ENCODE data around the gene ATG9B.
"Not testable (repeated sequence)": the region's sequence is repeated elsewhere in the genome, so short reads cannot be mapped to it uniquely, and the experiment has no call there.

Gene ATG9B

DNA sequence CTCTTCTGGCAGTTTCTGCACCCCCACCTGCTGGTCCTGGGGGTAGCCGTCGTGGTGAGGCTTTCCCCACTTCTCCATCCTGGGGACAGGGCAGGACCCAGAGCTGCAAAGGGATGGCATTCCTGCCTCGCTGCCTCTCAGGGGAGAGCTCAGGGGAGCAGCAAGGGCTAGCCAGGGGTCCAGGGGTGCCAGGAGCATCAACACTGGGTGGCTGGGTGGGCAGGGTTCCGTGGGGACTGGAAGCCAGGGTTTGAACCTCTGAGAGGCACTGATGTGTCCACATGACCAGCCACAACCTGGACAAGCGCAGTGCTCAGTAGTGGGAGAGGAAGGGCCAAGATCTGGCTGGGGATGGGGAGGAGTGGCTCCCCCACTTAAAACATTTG is 9.6 kb upstream of the ATG9B start:
- ATAC-seq: no peak
- H3K27ac Mint-ChIP-seq: no peak overlapping the region

DNA sequence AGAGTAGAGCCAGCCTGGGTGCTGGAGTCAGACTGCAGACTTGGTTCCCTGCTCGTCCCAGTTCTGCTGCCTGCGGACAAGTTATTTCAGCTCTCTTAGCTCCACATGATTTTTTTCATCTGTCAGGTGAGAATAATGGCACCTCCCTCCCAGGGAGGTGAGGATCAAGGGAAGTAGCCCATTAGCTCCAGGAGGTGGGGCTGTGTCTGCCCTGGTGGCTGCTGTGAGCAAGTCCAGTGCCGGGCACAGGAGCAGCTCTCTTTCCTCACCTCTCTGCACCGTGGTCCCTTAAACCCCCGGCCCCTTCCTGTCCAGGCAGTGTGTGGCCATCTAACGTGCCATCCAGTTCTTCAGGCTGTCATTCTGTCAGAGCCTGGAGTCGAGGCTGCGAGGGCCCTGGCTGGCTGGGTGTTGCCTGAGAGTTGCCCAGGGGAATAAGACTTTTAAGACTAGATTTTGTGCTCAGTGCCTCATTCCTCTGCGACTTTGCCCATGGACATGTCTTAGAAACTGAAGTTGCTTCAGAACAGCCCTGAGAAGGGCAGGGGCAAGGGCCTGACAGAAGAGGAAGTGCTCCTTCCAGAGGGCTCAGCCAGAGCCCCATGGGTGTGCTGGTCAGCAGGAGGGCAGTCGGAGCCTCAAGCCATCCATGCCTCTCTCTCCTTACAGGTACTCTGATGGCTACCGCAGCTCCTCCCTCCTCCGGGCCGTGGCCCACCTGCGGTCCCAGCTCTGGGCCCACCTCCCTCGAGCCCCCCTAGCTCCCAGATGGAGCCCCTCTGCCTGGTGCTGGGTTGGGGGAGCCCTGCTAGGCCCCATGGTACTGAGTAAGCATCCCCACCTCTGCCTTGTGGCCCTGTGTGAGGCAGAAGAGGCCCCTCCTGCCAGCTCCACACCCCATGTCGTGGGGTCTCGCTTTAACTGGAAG is 8.9 kb upstream of the ATG9B start:
- Mint-ChIP-seq H3K4me1 (peaks cover 8% of the 10 kb centered on the region), H3K36me3 (peaks cover 40% of the 10 kb centered on the region), H3K4me3 (no peak overlapping the region), H3K9me3 (no peaks in the 10 kb centered on the region), H3K27ac (peak overlapping the region; percentile 74)
- DNase-seq (ENCODE audit: low spot score in 2 of 2): no peak
- ATAC-seq: no peak

More for the DNA sequence above, 9.6 kb upstream of the ATG9B start:
- Mint-ChIP-seq H3K36me3 (peaks cover 33% of the 10 kb centered on the region), H3K4me3 (no peak overlapping the region), H3K4me1 (peaks cover 8% of the 10 kb centered on the region), H3K9me3 (no peaks in the 10 kb centered on the region)
- DNase-seq (ENCODE audit: low spot score in 2 of 2): no peak

DNA sequence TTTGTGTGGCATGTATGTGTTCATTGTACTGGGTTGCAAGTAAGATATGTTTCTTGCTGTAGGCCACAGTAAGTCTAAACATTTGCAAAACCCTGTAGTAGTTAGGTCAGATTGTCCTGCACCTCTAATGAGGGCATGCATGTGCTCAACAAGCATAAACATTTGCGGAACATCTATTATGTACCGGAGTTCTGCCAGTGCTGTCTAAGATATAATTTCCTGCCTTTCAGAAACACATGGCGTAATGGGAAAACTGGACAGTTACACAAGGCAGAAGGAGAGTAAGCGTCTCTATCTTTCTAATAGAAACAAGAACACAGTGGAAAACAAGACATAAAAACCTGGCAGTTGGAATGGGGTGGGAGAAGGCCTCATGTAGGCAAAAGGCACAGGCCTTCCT is 6.7 kb upstream of the ATG9B start:
- peaks cover 17% of the 10 kb centered on the region for H3K4me1 Mint-ChIP-seq
- H3K4me3 Mint-ChIP-seq: no peak overlapping the region

DNA sequence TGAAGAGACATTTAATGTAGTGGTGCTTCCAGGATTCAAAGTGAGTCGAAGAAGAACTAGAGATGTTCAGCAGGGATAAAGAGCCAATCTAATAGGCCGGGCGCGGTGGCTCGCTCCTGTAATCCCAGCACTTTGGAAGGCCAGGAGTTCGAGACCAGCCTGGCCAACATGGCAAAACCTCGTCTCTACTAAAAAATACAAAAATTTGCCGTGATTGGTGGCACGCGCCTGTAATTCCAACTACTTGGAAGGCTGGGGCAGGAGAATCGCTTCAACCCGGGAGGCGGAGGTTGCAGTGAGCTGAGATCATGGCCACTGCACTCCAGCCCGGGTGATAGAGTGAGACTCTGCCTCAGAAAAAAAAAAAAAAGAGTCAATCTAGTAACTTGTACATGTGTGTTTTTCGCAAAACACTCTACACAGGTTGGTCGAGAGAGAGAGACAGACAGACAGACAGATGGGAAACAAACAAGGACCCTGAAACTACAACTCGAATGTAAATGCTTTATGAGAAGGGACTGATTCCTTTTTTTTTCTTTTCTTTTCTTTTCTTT is 4.7 kb upstream of the ATG9B start:
- ATAC-seq: no peak
- no peak for DNase-seq (ENCODE audit: low spot score in 2 of 2)
- Mint-ChIP-seq H3K9me3 (no peaks in the 10 kb centered on the region), H3K4me3 (peak overlapping the region; percentile 97), H3K27ac (peak overlapping the region; percentile 96), H3K36me3 (peaks cover 28% of the 10 kb centered on the region), H3K4me1 (peaks cover 22% of the 10 kb centered on the region)

More for the DNA sequence above, 6.7 kb upstream of the ATG9B start:
- DNase-seq (ENCODE audit: low spot score in 2 of 2) (no peak), ATAC-seq (no peak)
- Mint-ChIP-seq H3K27ac (no peak overlapping the region), H3K36me3 (peaks cover 28% of the 10 kb centered on the region), H3K9me3 (no peaks in the 10 kb centered on the region)

DNA sequence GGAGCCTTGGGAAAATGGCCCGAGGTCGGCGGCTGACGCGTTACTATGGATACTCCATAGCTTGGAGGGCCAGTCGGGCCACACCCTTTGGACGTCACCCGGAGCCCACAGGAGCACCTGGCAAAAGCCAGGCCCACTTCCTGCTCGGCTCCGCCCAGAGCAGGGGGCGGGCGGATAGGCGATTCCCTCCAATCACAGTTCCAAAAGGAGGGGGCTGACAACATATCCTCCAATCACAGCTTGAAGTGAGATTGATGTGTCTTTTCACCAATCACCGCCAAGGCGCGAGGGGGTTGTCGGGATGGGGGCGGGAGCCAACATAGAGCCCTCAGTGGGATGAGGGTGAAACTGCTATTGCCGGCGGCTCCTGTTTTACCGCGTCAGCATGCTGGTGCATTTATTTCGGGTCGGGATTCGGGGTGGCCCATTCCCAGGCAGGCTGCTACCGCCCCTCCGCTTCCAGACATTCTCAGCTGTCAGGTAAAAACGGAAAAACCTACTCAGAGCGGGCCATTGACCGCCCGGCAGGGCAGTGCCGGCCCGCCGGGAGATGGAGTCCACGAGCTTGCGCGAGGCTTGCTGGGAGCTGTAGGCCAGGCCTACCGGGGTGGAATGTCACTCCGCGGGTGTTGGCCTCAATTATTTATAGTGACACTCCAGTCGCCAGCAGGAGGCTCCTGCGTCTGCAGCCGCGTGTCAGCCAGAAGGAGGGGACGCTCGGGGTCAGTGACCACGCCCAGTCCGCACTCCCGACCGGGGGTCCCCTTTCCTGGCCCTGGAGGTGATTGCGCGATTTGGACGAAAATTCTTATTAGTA is 4.0 kb upstream of the ATG9B start, which contains the start of gene ABCB8:
Gene ABCB8, plus strand, starts transcription at position 320 of the 817 bp plus-strand sequence. Its CDS starts 66 bp downstream, at position 386.
- Mint-ChIP-seq H3K4me1 (peaks cover 22% of the 10 kb centered on the region), H3K9me3 (no peaks in the 10 kb centered on the region), H3K4me3 (peak within 1 kb of the TSS; percentile 97), H3K36me3 (peaks cover 28% of the 10 kb centered on the region), H3K27ac (peak within 1 kb of the TSS; percentile 96)
- ATAC-seq (peak; percentile 97), DNase-seq (ENCODE audit: low spot score in 2 of 2) (peak; percentile 94 to 99)

DNA sequence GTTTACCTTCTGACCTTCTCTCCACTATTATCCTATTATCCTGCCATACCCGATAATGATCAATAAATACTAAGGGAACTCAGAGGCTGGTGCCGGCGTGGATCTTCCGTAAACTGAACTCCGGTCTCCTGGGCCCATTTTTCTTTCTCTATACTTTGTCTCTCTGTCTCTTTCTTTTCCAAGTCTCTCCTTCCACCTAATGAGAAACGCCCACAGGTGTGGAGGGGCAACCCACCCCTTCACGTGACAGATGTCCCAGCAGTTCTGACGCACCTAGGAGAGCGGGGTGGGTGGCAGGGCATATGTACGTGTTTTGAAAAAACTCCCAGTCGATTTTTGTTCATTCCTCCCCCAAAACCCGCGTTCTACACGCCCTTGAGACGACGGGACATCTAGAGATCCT is 3.4 kb upstream of the ATG9B start:
- peak overlapping the region; percentile 96 for H3K27ac Mint-ChIP-seq
- H3K4me1 Mint-ChIP-seq: peaks cover 22% of the 10 kb centered on the region
- H3K9me3 Mint-ChIP-seq; DNase-seq (ENCODE audit: low spot score in 2 of 2); ATAC-seq: not testable (repeated sequence)
- H3K36me3 Mint-ChIP-seq: peaks cover 28% of the 10 kb centered on the region
- H3K4me3 Mint-ChIP-seq: peak overlapping the region; percentile 97

DNA sequence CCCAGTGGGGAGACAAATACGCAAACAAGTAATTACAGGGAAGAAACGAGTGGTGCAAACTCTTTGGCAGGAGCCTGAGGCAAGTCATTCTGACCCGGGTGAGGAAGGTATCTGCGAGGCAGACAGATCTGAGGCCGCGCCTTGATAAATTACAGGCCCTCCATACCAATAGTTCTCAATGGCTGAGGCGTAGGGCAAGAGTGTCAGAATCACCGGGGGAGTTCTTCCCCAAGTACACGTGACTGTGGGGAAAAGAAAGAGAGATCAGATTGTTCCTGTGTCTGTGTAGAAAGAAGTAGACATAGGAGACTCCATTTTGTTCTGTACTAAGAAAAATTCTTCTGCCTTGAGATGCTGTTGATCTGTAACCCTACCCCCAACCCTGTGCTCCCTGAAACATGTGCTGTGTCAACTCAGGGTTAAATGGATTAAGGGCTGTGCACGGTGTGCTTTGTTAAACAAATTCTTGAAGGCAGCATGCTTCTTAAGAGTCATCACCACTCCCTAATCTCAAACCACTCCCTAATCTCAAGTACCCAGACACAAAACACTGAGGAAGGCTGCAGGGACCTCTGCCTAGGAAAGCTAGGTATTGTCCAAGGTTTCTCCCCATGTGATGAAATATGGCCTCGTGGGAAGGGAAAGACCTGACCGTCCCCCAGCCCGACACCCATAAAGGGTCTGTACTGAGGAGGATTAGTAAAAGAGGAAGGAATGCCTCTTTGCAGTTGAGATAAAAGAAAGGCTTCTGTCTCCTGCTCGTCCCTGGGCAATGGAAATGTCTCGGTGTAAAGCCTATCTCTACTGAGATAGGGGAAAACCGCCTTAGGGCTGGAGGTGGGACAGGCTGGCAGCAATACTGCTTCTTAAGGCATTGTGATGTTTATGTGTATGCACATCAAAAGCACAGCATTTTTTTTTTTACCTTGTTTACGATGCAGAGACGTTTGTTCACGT is 2.8 kb upstream of the ATG9B start:
- H3K27ac Mint-ChIP-seq: peak overlapping the region; percentile 96
- H3K4me3 Mint-ChIP-seq: peak overlapping the region; percentile 97
- H3K36me3 Mint-ChIP-seq: peaks cover 25% of the 10 kb centered on the region
- H3K4me1 Mint-ChIP-seq: peaks cover 22% of the 10 kb centered on the region
- ATAC-seq; H3K9me3 Mint-ChIP-seq; DNase-seq (ENCODE audit: low spot score in 2 of 2): not testable (repeated sequence)

DNA sequence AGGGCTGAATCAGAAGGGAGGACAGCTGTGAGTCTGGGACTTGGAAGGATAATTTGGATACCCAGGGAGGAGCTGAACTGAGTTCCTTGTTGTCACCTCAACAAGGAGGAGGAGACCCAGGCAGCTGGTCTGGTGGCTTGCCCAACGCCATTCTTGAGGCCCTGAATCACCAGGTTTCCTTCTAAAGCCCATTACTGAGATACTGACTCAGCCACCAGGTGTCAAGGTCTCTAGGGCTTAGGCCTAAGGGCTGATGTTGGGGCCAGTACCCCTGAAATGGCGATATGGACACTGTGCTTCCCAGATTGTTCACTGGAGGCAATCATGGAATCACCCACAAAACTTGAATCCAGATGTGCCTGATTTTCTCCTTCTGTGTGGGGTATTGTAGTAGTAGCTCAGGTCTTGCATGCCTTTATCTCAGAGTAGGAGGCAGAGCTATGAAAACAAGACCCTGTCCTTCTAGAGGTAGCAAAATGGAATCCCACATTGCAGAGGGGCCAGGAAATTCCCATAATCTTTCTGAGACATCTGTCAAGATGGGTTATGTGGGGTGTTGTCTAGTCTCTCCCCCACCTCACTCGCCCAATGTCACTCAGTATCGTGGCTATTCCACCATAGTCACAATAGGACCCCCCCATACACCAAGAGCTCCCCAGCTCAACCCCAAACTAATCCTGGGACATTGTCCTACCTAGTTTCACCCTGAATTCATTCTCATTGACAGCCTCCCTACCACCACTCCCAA is 1.8 kb upstream of the ATG9B start:
- Mint-ChIP-seq H3K4me3 (no peak overlapping the region), H3K36me3 (peaks cover 18% of the 10 kb centered on the region), H3K27ac (no peak overlapping the region), H3K9me3 (no peaks in the 10 kb centered on the region), H3K4me1 (peaks cover 22% of the 10 kb centered on the region)
- ATAC-seq (no peak), DNase-seq (ENCODE audit: low spot score in 2 of 2) (no peak)

DNA sequence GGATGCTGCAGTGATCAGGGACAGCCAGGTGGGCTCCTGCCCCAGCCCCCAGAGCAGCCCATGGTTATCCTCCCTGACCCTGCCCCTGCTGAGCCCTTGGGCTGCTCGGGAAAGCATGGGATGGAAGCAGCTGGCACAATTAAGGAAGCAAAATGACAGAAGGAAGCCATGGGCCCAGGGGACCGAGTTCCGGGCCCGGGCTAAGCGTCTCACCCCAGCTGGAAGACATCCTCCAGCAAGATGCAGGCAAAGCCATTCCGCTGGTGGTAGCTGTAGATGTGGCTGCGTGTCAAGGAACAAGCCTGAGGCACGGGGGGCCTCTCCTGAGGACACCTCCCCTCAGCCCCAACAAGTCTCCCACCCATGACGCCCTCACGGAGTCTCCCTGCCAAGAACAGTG is 1.1 kb downstream of the ATG9B start:
- no peak for DNase-seq (ENCODE audit: low spot score in 2 of 2)
- no peak for ATAC-seq
- peaks cover 30% of the 10 kb centered on the region for H3K4me1 Mint-ChIP-seq
- H3K9me3 Mint-ChIP-seq: no peaks in the 10 kb centered on the region
- peak overlapping the region; percentile 23 for H3K27ac Mint-ChIP-seq
- H3K36me3 Mint-ChIP-seq: peaks cover 14% of the 10 kb centered on the region
- no peak overlapping the region for H3K4me3 Mint-ChIP-seq

DNA sequence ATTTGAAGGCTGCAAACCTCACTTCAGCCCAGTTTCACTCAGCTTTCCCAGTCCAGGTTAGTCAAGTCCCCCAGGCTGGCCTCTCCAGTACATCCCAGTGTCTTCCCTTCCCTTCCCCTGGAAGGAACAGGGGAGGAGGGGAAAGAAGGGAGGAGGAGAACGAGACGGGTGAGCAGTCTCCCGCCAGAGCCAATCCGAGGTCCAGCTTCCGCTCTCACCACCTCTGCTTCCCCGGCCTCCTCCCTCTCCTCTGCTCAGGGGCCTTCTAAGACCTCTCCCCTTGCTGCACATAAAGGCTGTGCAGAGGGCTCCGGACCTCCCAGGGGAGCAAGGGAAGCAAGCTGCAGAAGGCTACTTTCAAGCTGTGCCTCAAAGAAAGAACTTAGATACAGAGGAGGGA is 4.1 kb downstream of the ATG9B start:
- Mint-ChIP-seq H3K4me3 (peak overlapping the region; percentile 85), H3K36me3 (peaks cover 28% of the 10 kb centered on the region), H3K9me3 (no peaks in the 10 kb centered on the region), H3K27ac (no peak overlapping the region), H3K4me1 (peaks cover 46% of the 10 kb centered on the region)
- DNase-seq (ENCODE audit: low spot score in 2 of 2) (no peak), ATAC-seq (no peak)

DNA sequence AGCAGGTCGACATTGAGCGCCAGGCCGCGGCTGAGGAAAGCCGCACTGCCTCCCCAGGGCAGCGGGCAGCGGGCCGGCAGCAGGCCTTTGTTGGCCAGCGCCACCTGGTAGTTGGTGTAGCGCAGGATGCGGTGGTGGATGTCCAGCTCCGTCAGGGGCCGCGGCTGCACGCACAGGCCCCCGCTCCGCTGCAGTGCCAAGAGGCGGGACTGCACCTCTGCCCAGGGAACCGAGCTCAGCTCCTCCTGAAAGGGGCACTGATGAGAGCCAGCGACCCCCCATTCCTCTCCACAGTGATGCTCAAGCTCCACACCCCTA is 5.2 kb downstream of the ATG9B start:
- no peak for ATAC-seq
- peaks cover 51% of the 10 kb centered on the region for H3K4me1 Mint-ChIP-seq
- H3K36me3 Mint-ChIP-seq: peaks cover 32% of the 10 kb centered on the region
- DNase-seq (ENCODE audit: low spot score in 2 of 2): no peak
- H3K9me3 Mint-ChIP-seq: no peaks in the 10 kb centered on the region
- H3K4me3 Mint-ChIP-seq: peak overlapping the region; percentile 85
- H3K27ac Mint-ChIP-seq: peak overlapping the region; percentile 95

DNA sequence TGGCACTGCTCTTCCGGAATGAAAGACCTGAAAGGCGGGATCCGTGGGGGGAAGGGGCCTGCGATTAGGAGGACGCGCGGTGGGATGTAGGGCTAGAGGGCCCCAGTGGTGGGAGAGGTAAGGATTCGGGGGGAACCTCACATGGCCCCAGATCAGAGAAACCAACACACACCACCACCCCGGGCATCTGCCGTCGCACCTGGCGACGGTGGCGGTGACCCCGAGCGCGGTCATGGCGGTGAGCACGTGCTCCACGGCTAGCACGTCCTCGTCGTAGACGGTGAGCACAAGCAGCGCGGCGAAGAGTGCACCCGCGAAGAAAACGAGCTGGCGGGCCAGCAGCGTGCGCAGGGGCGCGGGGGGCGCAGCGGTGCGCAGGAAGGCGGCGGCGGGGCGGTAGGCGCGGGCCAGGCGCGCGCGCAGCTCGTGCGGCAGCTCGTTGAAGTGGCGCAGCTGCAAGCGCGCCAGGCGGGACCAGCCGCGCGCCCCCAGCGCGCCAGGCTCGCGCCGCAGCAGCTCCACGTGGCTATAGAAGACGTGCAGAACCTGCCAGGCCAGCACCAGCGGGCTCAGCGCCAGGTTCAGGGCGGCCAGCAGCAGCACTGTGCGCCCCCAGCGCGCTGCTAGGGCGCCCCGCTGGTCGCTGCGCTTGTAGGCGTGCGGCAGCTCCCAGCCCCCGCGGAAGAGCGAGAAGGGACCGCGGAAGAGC is 5.7 kb downstream of the ATG9B start:
- peaks cover 37% of the 10 kb centered on the region for H3K36me3 Mint-ChIP-seq
- peak overlapping the region; percentile 95 for H3K27ac Mint-ChIP-seq
- H3K4me1 Mint-ChIP-seq: peaks cover 56% of the 10 kb centered on the region
- ATAC-seq (peak; percentile 60), DNase-seq (ENCODE audit: low spot score in 2 of 2) (no peak)
- H3K9me3 Mint-ChIP-seq: no peaks in the 10 kb centered on the region
- peak overlapping the region; percentile 85 for H3K4me3 Mint-ChIP-seq

DNA sequence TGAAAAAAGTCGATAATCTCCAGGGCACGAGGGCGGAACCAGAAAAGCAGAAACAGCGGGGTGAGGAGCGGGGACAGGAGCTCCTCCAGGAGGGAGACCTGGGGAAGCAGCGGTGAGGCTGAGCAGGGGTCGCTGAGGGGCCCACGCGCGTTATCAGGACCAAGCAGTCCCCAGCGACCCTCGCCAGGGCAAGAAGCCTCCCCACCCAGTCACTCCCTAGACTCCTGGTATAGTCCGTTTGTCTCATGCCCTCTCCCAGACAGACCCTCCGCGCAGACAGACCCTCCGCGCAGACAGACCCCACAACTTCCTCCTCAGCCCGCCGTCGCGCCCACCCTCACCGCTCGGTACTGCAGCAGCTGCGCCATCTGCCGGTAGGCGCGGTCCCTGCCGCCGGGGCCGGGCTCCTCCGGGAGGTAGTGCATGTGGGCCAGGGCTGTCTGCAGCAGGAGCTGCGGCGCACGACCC is 6.3 kb downstream of the ATG9B start:
- H3K4me1 Mint-ChIP-seq: peaks cover 56% of the 10 kb centered on the region
- peak overlapping the region; percentile 95 for H3K27ac Mint-ChIP-seq
- H3K36me3 Mint-ChIP-seq: peaks cover 39% of the 10 kb centered on the region
- no peaks in the 10 kb centered on the region for H3K9me3 Mint-ChIP-seq
- DNase-seq (ENCODE audit: low spot score in 2 of 2) (peak; percentile 86 to 92), ATAC-seq (peak; percentile 81)
- peak overlapping the region; percentile 85 for H3K4me3 Mint-ChIP-seq

All from stimulated activated effector memory CD8-positive, alpha-beta T cell treated with anti-CD3 and anti-CD28 coated beads, Interleukin-12 subunit alpha, Interleukin-12 subunit beta, amount 100 ng/mL, for 72 hours (primary cell).